ENCODE data around the gene ANKS1B.
A peak's percentile ranks its signal among the peaks of the same experiment; 100 is the strongest.

Gene ANKS1B

GRCh38 chr12:99026332-99027054 lies 958.2 kb downstream of the ANKS1B start:
- no peak for DNase-seq

DNA sequence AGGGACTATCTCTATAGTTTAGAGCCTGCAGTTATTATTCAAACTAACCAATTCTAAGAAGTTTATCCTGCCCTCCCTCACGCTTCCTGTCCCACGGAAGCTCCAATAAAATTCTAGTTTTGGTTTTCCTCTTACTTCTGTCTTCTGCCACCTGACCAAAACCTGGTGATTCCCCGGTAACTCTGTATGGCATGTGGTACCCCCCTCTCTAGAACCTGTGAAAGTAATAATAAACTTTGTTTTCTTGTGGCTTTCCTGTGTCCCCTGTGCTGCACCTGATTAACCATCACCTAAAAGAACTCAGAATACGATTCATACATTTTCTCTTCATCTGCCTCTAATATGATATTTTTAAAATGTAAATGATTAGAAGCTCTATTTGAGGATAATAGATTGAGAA lies 959.9 kb downstream of the ANKS1B start:
- no peak for DNase-seq

DNA sequence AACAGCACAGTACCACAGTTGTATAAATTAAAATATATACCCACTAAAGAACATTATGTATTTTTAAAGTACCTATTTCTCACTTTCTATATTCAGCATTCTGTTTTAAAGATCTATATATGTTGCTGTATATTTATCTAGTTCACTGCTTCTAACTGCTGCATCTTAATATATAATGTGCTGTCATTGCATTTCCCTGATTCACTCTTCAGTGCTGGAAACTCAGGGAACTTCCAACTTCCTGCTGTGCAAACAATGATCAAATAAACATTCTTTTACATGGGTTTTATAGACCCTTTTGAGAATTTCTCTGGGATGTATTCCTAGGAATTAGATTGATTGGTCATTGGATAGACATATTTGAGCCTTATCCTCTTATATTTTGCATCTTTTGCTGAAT lies 960.5 kb downstream of the ANKS1B start:
- no peak for DNase-seq

- DNase-seq = no peak
These were observed 963.9 kb downstream of the ANKS1B start for GRCh38 chr12:99020871-99021270.

DNA sequence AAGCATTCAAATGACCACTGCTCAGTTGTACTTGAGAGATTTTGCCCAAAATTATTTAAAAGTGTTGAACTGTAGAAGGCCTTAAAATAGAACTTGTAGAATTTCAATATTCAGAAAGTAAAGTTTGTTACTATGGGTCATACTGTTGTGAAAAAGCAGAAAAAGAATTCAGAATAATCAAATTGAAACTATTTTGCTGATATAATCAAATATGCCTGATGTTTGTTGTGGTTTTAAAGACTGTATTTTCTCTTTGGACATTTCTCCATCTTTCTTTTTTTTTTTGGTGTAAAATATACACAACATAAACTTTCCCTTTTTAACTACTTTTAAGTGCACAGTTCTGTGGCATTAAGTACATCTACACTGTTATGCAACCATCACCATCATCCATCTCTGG lies 964.9 kb downstream of the ANKS1B start:
- DNase-seq = no peak

DNA sequence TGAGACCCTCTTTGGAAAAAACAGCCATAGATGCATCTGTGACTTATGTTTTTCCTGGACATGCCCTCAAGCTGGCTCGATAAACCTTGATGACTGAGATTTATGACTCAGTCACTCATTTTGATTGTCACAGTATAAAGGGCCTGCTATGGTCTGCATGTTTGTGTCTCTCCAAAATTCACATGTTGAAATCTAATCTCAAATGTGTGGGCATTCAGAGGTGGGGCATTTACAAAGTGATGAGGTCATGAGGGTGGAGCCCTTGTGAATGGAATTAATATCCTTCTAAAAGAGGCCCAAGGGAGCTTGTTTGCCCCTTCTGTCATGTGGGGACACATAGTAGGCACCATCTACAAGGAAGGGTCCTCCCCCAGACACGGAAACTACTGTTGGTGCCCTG lies 966.8 kb downstream of the ANKS1B start:
- DNase-seq = no peak

DNA sequence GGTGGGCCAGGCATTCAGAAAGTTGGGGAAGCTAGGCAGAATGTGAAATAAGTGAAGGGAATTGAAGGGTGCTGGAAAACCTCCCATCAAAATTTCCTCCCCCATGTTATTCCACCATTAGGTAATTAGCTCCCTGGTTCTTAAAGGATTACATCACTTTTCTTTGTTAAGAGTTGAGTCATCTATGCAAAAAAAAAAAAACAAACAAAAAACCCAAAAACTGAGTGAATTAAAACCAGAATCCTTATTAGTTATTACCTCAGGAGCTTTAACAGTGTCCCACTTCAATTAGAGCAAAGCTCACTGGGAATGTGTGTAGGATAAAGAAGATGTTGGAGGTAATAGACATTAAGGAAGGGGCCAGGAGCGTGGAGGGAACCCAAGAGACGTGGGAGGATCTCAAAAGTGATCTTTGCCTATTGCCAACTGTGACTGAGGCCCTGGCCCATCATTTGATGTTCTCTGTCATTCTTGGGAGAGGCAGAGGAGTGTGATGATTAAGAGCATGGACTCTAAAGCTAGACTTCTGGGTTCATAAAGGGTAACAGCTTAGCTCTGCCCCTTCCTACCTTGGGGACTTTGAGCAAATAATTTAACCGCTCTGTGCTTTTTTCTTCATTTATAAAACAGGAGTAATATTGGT lies 975.0 kb downstream of the ANKS1B start:
- DNase-seq = peak in 1 of 56 donors; percentile 12

DNA sequence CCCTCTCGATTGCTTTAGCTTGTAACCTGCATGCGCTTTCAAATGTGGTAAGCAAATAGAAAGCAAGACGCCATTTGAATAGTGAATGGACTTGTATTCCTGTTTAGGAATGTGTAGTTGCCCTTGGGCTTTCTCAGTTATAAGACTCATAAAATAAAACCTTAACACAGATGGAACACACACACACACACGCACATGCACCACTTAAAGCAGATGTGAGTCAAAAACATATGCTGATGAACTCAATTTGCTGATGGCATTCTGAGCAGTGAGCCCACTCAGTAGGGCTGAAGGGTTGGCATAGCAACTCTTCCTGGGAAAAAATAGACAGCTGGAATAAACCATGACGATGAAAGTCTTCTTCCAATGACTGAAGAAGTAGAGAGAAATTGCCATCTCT lies 979.1 kb downstream of the ANKS1B start:
- DNase-seq = peak in 10 of 56 donors; percentile 16 to 57 (median 40)

DNA sequence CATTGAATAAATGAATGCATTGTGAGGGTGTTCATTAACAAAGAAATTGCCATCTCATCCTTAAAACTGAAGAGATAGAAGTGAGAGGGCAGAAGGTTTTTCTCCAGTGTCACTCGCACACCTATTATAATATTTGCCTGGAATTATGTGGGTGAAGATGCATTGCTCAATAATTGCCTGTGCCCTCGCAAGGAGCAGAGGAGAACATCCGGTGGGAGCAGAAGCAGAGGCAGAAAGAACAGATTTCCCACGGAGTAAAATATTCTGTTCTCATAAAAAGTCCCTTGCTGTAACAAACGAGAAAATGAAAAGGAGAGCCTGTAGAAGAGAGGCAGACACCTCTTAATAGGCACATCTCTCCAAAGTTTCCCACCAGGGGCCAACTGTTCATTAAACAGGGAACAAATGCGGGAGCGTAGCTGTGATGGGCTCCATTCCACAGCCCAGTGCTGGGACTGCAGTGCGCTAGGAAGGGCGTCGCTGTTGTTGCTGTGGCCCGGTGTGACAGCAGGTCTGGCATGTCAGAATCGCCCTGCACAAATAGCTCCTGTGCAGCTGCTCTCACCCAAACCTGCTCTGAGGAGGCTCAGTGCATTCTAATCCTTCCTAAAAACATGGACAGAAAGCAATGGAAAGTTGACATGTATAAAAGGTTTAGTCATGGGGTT lies 979.8 kb downstream of the ANKS1B start:
- DNase-seq = peak in 17 of 56 donors; percentile 4 to 65 (median 20)

- DNase-seq = no peak
These were observed 982.0 kb downstream of the ANKS1B start for GRCh38 chr12:99002731-99003130.

- no peak for DNase-seq
These were observed 982.6 kb downstream of the ANKS1B start for GRCh38 chr12:99002156-99002555.

- DNase-seq = no peak
These were observed 985.2 kb downstream of the ANKS1B start for GRCh38 chr12:98999559-98999958.

- DNase-seq = no peak
These were observed 985.9 kb downstream of the ANKS1B start for GRCh38 chr12:98998697-98999299.

GRCh38 chr12:98997899-98998298 lies 986.8 kb downstream of the ANKS1B start:
- no peak for DNase-seq

DNA sequence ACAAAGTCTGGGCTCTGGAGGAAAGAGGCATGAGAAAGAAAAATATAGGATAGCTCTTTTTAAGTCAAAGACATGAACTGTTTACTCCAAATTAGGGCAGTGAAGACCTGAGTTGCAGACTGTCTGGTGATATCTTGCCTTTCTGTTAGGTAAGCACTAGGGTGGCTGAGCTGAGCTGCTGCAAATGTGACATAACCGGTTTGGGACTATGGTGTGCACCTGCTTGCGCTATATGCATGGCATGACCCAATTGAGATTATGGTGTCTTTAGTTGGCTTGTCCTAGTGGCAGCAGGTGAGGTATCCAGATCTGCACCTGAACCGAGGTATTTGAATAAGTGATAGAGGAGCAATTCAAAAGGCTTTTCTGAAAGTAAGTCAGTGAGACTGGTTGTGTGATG lies 994.1 kb downstream of the ANKS1B start:
- no peak for DNase-seq

GRCh38 chr12:98985156-98985555 lies 999.6 kb downstream of the ANKS1B start:
- no peak for DNase-seq

DNA sequence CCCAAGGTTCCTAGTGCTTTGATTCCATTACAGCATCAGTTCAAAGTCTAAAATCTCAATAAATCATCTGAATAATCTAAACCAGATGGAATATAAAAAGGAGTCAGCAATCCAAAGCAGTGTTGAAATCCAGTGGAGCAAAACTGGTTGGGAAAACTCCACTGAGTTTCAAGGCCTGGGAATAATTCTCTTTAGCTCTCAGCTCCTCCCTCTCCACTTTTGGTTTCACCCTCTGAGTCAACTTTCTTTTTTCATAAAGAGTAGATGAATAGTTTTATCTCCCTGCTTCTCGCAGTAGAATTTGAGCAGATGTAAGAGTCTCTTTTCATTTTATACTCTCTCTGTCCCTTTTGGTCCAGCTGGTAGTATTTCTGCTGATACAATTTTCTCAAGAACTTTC lies 1001.1 kb downstream of the ANKS1B start:
- DNase-seq = no peak

- no peak for DNase-seq
These were observed 1004.2 kb downstream of the ANKS1B start for GRCh38 chr12:98980508-98980907.

- DNase-seq = no peak
These were observed 1007.5 kb downstream of the ANKS1B start for GRCh38 chr12:98977186-98977585.

- no peak for DNase-seq
These were observed 1009.9 kb downstream of the ANKS1B start for GRCh38 chr12:98974767-98975381.

- DNase-seq = no peak
These were observed 1011.3 kb downstream of the ANKS1B start for GRCh38 chr12:98973395-98973794.

DNA sequence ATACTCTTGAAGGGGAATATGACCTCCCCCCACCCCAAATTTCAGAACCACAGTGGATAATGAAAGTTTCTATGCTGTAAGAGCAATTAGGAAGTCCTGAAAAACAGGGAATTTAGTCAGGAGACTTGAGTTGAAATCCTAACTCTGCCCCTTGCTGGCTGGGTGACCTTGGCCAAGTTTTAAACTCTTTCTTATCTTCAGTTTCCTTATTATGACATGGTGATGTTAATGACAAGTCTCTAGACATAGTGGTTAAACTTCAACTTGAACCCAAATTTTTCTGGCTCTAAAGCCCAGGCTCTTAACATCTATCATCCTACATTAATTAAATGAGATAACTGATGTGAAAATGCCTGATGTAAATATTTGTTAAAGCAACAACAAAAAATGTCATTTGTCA lies 1013.8 kb downstream of the ANKS1B start:
- no peak for DNase-seq

Measured in nucleus accumbens (tissue), 56 donors.